Heart right ventricle (tissue), 16 donors: ENCODE data around the gene ANKS1B. TPM values are rescaled to one million over a fixed set of nuclear protein-coding genes. Genes with fewer than 3 reads are reported as not detected.

ENCODE experiments used
- ATAC-seq, 8 donors: fragments of 200-7000 bp; cut with Tn5 transposase; one replicate each; pipeline ENCODE4 v1.9.1; 2020; ENCODE audit warnings: mild to moderate bottlenecking in 8 of 8, moderate library complexity in 8 of 8, moderate number of reproducible peaks in 1 of 8
- DNase-seq, 2 donors: peaks; one replicate each; pipeline ENCODE4 v3.0.0-alpha.2; 2020
- H3K27ac ChIP-seq, 10 donors: fragments of 200-600 bp; sonication (generic) in 2 of 10; one replicate each; pipeline versions ENCODE4 v1.5.0 to v1.8.0; 2020 to 2022; ENCODE audit warnings: mild to moderate bottlenecking in 3 of 10
- H3K27me3 ChIP-seq, 7 donors: fragments of 200-600 bp; one replicate each; pipeline ENCODE4 v1.8.0; 2021 to 2022; ENCODE audit warnings: mild to moderate bottlenecking in 2 of 7
- H3K36me3 ChIP-seq, 9 donors: fragments of 200-600 bp; sonication (generic) in 1 of 9; one replicate each; pipeline versions ENCODE4 v1.5.0 to v1.8.0; 2020 to 2022; ENCODE audit warnings: mild to moderate bottlenecking in 2 of 9
- H3K4me1 ChIP-seq, 9 donors: fragments of 200-600 bp; sonication (generic) in 1 of 9; one replicate each; pipeline versions ENCODE4 v1.5.0 to v1.8.0; 2020 to 2022; ENCODE audit warnings: mild to moderate bottlenecking in 4 of 9
- H3K4me3 ChIP-seq, 10 donors: fragments of 200-600 bp; sonication (generic) in 2 of 10; one replicate each; pipeline versions ENCODE4 v1.5.0 to v1.8.0; 2020 to 2022; ENCODE audit warnings: mild to moderate bottlenecking in 7 of 10, moderate library complexity in 2 of 10
- H3K9me3 ChIP-seq, 11 donors: fragments of 200-600 bp in 10 of 11; sonication (generic) in 2 of 11; one replicate each; pipeline versions ENCODE4 v1.5.0 to v1.8.0; 2013 to 2022; ENCODE audit warnings: mild to moderate bottlenecking in 2 of 11, control low read depth in 1 of 11, moderate library complexity in 1 of 11
- WGBS, 2 donors: extraction: QIAGEN DNeasy Blood & Tissue Kit; methylation state at CpG; one replicate each; pipeline ENCODE4 v1.1.7; 2013; ENCODE audit warnings: inconsistent platforms in 1 of 2; 5-methylcytosine and 5-hydroxymethylcytosine counted together
- intact Hi-C, 10 donors: fragments of 100-400 bp; cut with DNase I; formaldehyde crosslinking; loops; one replicate each; pipeline versions ENCODE4 v1.11.1 to v1.14.2; 2022
- polyA plus RNA-seq, 2 donors: library from polyadenylated mRNA; stranded (reverse); fragments of 200-250 nt; gene quantifications; one replicate each; pipeline ENCODE4 v1.2.3, GENCODE V29; 2013
- total RNA-seq, 10 donors: library from RNA; stranded (reverse); fragmentation: NEBNext Ultra II Directional in 3 of 10; extraction: Animal tissue kit (Norgen Biotek cat#: 25700) in 3 of 10; gene quantifications; one replicate each; pipeline versions ENCODE4 v1.2.1 to v1.2.4, GENCODE V29; 2021 to 2023
- TF ChIP-seq, protein P1 (sequence below), 9 donors: fragments of 200-600 bp; sonication (generic) in 2 of 9; IDR thresholded peaks; one replicate each; pipeline versions ENCODE4 v1.5.0 to v1.8.0; 2021 to 2022; ENCODE audit warnings: antibody characterized with exemption in 9 of 9, mild to moderate bottlenecking in 5 of 9, moderate library complexity in 1 of 9
- donor health status: Arrhythmogenic right ventricular cardiomyopathy.
- donor health status: ischemic (EF 13 %, LVEDD 7.1; RV severe dilation, severe dysfunction).
- donor health status: healthy with polysubstance abuse.
- donor health status: DM: no; HTN: yes; CAD: no.
- donor health status: DM: no; HTN: no; CAD: no.
- donor health status: ischemic (EF 25% LVEDD 6.9; RV normal size, moderate dysfunction).
- donor health status: ischemic (EF 25% LVEDD 5.7; RV mildly dilated, moderate dysfunction).
- donor health status: healthy.
- donor health status: DM: yes; HTN: yes; CAD: no.
- donor health status: Ischemic cardiomyopathy.
- donor health status: ischemic (EF 35%, LVEDD 5.7; RV mildly dilated, moderate dysfunction).
- donor health status: nonischemic (EF 11% LVEDD 7.7; RV severe dilation, severe dysfunction).
- donor health status: DM: yes; HTN: yes; CAD: no.
- donor health status: PGD.
- donor health status: ischemic (EF 29% LVEDD 5.4; RV normal size, mild dysfunction).
- donor health status: nonischemic (EF 23%, LVEDD 6.1; RV moderate dilation, normal function).

The ANKS1B gene
- total and polyA plus RNA-seq, 12 donors = 0.58 to 4.8 (median 1.8) TPM

- Histone ChIP-seq H3K36me3 (no peaks in the 10 kb centered on the region), H3K4me1 (peaks cover 0 to 12% (median 0%) of the 10 kb centered on the region in 9 donors), H3K27me3 (no peaks in the 10 kb centered on the region), H3K9me3 (no peaks in the 10 kb centered on the region), H3K4me3 (peak overlapping the region in 4 of 10 donors; percentile 16 to 28 (median 24)), H3K27ac (no peak overlapping the region)
- TF ChIP-seq, protein P1, sequence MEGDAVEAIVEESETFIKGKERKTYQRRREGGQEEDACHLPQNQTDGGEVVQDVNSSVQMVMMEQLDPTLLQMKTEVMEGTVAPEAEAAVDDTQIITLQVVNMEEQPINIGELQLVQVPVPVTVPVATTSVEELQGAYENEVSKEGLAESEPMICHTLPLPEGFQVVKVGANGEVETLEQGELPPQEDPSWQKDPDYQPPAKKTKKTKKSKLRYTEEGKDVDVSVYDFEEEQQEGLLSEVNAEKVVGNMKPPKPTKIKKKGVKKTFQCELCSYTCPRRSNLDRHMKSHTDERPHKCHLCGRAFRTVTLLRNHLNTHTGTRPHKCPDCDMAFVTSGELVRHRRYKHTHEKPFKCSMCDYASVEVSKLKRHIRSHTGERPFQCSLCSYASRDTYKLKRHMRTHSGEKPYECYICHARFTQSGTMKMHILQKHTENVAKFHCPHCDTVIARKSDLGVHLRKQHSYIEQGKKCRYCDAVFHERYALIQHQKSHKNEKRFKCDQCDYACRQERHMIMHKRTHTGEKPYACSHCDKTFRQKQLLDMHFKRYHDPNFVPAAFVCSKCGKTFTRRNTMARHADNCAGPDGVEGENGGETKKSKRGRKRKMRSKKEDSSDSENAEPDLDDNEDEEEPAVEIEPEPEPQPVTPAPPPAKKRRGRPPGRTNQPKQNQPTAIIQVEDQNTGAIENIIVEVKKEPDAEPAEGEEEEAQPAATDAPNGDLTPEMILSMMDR (IDR thresholded peaks at IDR 0.05) = peak in 7 of 9 donors; percentile 20 to 65 (median 50)
- intact Hi-C loops = loop anchor here in 6 of 10 donors (5.0 to 10.0 kb wide), 3 partner anchors 721 to 726 kb away; no protein-coding TSS in a partner anchor
- WGBS, 2 donors = 20 to 32% methylated on average over 1 of the region's 1 CpG
- DNase-seq (no peak), ATAC-seq (no peak)
Measured at GRCh38 chr12:99767809-99768208, 216.9 kb downstream of the ANKS1B start.

DNA sequence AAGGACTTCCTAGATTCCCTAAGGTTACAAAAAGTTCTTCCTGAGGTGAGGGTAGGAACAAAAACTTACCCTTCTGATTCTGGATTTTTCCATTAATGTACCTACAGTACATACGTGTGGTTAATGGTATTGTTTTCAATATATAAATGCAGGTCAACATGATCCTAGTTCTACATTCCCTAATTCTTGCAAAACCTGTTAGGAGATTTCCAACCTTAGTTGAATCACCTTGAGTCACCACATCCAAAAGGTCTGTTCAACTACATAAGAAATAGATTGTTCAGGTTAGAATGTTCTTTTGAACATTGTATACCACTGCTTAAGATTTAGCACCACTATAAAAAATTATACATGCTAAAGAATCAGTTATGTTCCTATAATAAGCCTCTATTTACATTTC, 218.3 kb downstream of the ANKS1B start:
- H3K4me1 ChIP-seq = no peaks in the 10 kb centered on the region
- WGBS, 2 donors = 82 to 83% methylated on average over 1 of the region's 1 CpG
- DNase-seq = no peak
- no peaks in the 10 kb centered on the region for H3K9me3 ChIP-seq
- no peak overlapping the region for H3K4me3 ChIP-seq
- no peaks in the 10 kb centered on the region for H3K36me3 ChIP-seq
- TF ChIP-seq, protein P1 (IDR thresholded peaks at IDR 0.05) = no peak
- intact Hi-C loops = loop anchor here in 6 of 10 donors (5.0 to 10.0 kb wide), 3 partner anchors 719 to 724 kb away; no protein-coding TSS in a partner anchor
- no peak for ATAC-seq
- no peak overlapping the region for H3K27ac ChIP-seq
- H3K27me3 ChIP-seq = no peaks in the 10 kb centered on the region

GRCh38 chr12:99765469-99766114, 219.1 kb downstream of the ANKS1B start:
- no peaks in the 10 kb centered on the region for H3K36me3 ChIP-seq
- DNase-seq (no peak), ATAC-seq (no peak)
- TF ChIP-seq, protein P1 (IDR thresholded peaks at IDR 0.05) = no peak
- WGBS, 2 donors = 62 to 69% methylated on average over 3 of the region's 3 CpGs
- H3K4me1 ChIP-seq = no peaks in the 10 kb centered on the region
- H3K9me3 ChIP-seq = no peaks in the 10 kb centered on the region
- no peak overlapping the region for H3K4me3 ChIP-seq
- intact Hi-C loops = loop anchor here in 6 of 10 donors (5.0 to 10.0 kb wide), 3 partner anchors 718 to 723 kb away; no protein-coding TSS in a partner anchor
- no peaks in the 10 kb centered on the region for H3K27me3 ChIP-seq
- no peak overlapping the region for H3K27ac ChIP-seq

DNA sequence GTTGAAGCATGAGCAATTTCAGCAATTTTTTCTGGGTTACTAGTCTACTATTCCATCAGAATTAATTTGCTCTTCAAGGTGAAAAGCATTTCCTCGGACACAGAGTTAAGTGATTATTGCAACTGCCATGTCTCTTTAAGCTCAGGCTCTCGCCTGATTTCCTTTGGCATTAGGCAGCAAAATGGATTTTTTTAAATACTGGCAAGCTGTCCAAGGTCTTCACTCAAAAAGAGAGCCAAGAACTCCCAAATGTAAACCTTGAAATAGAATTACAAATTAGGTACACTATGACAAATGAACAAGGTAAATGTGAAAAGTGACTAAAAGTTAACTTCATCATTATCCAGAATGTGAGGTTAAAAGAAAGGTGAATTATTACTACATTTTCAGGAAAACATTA, 225.3 kb downstream of the ANKS1B start:
- DNase-seq = no peak
- H3K27me3 ChIP-seq = no peaks in the 10 kb centered on the region
- TF ChIP-seq, protein P1 (IDR thresholded peaks at IDR 0.05) = no peak
- peaks cover 0 to 12% (median 0%) of the 10 kb centered on the region in 11 donors for H3K9me3 ChIP-seq
- no peaks in the 10 kb centered on the region for H3K4me1 ChIP-seq
- 66 to 70% methylated on average over 2 of the region's 2 CpGs for whole genome bisulfite sequencing, 2 donors
- H3K27ac ChIP-seq = no peak overlapping the region
- no peaks in the 10 kb centered on the region for H3K36me3 ChIP-seq
- intact Hi-C loops = loop anchor here in 1 of 10 donors (2.0 kb wide), 1 partner anchor 15 kb away; no protein-coding TSS in a partner anchor
- no peak for ATAC-seq
- H3K4me3 ChIP-seq = no peak overlapping the region
